Endothelial cell of umbilical vein (primary cell): ENCODE data around the gene CCL27. TPM values are rescaled to one million over a fixed set of nuclear protein-coding genes. Genes with fewer than 3 reads are reported as not detected.

Experiments used
- BruUV-seq: library from RNA; stranded (reverse); fragments of 400-500 nt; replicated peaks from 2 replicates; lab custom pipeline; 2021; lab: Mats Ljungman, UMichigan
- CTCF ChIA-PET: fragments of 300-600, 350-600 bp; sonication (Branson Sonifier 250); formaldehyde crosslinking; loops from one replicate; lab custom pipeline; 2021; ENCODE audit warnings: antibody characterized with exemption, inconsistent platforms; lab: Charles Lee
- POLR2A ChIA-PET: fragments of 300-600, 350-600 bp; sonication (Branson Sonifier 250); formaldehyde crosslinking; loops from one replicate; lab custom pipeline; 2021; ENCODE audit warnings: antibody characterized with exemption, inconsistent platforms; lab: Charles Lee
- DNase-seq: peaks from one replicate; pipeline ENCODE4 v3.0.0-alpha.2; 2011; ENCODE audit warnings: low read depth, low spot score
- FAIRE-seq: peaks from 2 replicates; lab custom pipeline; 2011; peaks lifted over from hg19 to GRCh38; lab: Jason Lieb, UNC
- H2AFZ ChIP-seq: 2 replicates; pipeline ENCODE4 v1.6.0; 2012; ENCODE audit warnings: low read depth, low read length, control low read depth, inconsistent platforms
- H3K27ac ChIP-seq: 2 replicates; pipeline ENCODE4 v1.5.1; 2011; ENCODE audit warnings: low read depth, mild to moderate bottlenecking, control low read depth, low read length, moderate library complexity; ENCODE audit not compliant: insufficient read depth
- H3K27me3 ChIP-seq, 2 experiments: 2 replicates each; pipeline versions ENCODE4 v1.6.0 to v1.6.1; 2011; ENCODE audit warnings: low read length in 2 of 2, mixed read lengths in 1 of 2; ENCODE audit not compliant: control insufficient read depth in 2 of 2, insufficient read depth in 2 of 2
- H3K36me3 ChIP-seq, 2 experiments: 2 replicates in 1 of 2; 3 replicates in 1 of 2; pipeline ENCODE4 v1.5.1; 2011; ENCODE audit warnings: low read length in 2 of 2, mild to moderate bottlenecking in 1 of 2, moderate library complexity in 1 of 2; ENCODE audit not compliant: control insufficient read depth in 2 of 2, insufficient read depth in 2 of 2; ENCODE audit errors: extremely low read depth in 1 of 2
- H3K4me1 ChIP-seq: 3 replicates; pipeline ENCODE4 v1.5.1; 2011; ENCODE audit warnings: mild to moderate bottlenecking, low read length; ENCODE audit not compliant: control insufficient read depth, insufficient read depth; ENCODE audit errors: extremely low read depth
- H3K4me2 ChIP-seq: 2 replicates; pipeline ENCODE4 v1.6.1; 2011; ENCODE audit warnings: low read length, control low read depth, mixed read lengths; ENCODE audit not compliant: insufficient read depth
- H3K4me3 ChIP-seq, 3 experiments: fragments of 200-600 bp in 1 of 3; sonication (generic), shearing (Covaris generic) in 1 of 3; replicated peaks in 1 of 3; 2 replicates each; pipeline ENCODE4 v1.5.1; 2011 to 2016; ENCODE audit warnings: control low read depth in 3 of 3, low read length in 3 of 3, mild to moderate bottlenecking in 2 of 3, inconsistent platforms in 1 of 3, low read depth in 1 of 3, moderate library complexity in 1 of 3; ENCODE audit not compliant: insufficient read depth in 1 of 3
- H3K79me2 ChIP-seq: 2 replicates; pipeline ENCODE4 v1.6.0; 2012; ENCODE audit warnings: low read length, inconsistent platforms; ENCODE audit not compliant: control insufficient read depth, insufficient read depth
- H3K9ac ChIP-seq: replicated peaks from 2 replicates; pipeline ENCODE3; 2011; ENCODE audit warnings: low read length, control low read depth; ENCODE audit not compliant: insufficient read depth; ENCODE audit errors: extremely low read depth
- H3K9me1 ChIP-seq: replicated peaks from 3 replicates; pipeline ENCODE4 v1.6.0; 2011; ENCODE audit warnings: mild to moderate bottlenecking, low read length; ENCODE audit not compliant: control insufficient read depth, insufficient read depth; ENCODE audit errors: extremely low read depth
- H3K9me3 ChIP-seq: replicated peaks from 2 replicates; pipeline ENCODE4 v1.5.1; 2012; ENCODE audit warnings: low read length, inconsistent platforms; ENCODE audit not compliant: control insufficient read depth, insufficient read depth
- H4K20me1 ChIP-seq: replicated peaks from 2 replicates; pipeline ENCODE3; 2011; ENCODE audit warnings: mild to moderate bottlenecking, low read length; ENCODE audit not compliant: control insufficient read depth, insufficient read depth; ENCODE audit errors: extremely low read depth
- CTCF ChIP-seq, 2 donors: IDR thresholded peaks; 1 replicate in 1 of 2; 2 replicates in 1 of 2; pipeline ENCODE4 v1.5.1; 2011; ENCODE audit warnings: low read length in 2 of 2, mild to moderate bottlenecking in 2 of 2, moderate library complexity in 2 of 2, control low read depth in 1 of 2, inconsistent platforms in 1 of 2, low read depth in 1 of 2; ENCODE audit not compliant: insufficient read depth in 1 of 2; ENCODE audit errors: extremely low read depth in 1 of 2
- EZH2 ChIP-seq: IDR thresholded peaks from 2 replicates; pipeline ENCODE4 v1.6.1; 2012; ENCODE audit warnings: borderline replicate concordance, low read depth, mild to moderate bottlenecking, moderate library complexity, low read length, inconsistent platforms; ENCODE audit not compliant: severe bottlenecking
- FOS ChIP-seq: IDR thresholded peaks from 2 replicates; pipeline ENCODE4 v1.6.1; 2011; ENCODE audit warnings: mild to moderate bottlenecking, low read length, moderate library complexity, borderline replicate concordance; ENCODE audit not compliant: insufficient read depth
- GATA2 ChIP-seq: IDR thresholded peaks from 2 replicates; pipeline ENCODE4 v1.7.0; 2011; ENCODE audit warnings: low read depth, mild to moderate bottlenecking, moderate library complexity, mixed read lengths, low read length; ENCODE audit not compliant: insufficient read length, insufficient read depth
- JUN ChIP-seq: IDR thresholded peaks from 2 replicates; pipeline ENCODE4 v1.6.1; 2011; ENCODE audit warnings: borderline replicate concordance, low read depth; ENCODE audit not compliant: insufficient read length, insufficient read depth
- MAX ChIP-seq: IDR thresholded peaks from 2 replicates; pipeline ENCODE4 v1.6.1; 2011; ENCODE audit not compliant: insufficient read depth, insufficient read length
- MYC ChIP-seq: IDR thresholded peaks from one replicate; pipeline ENCODE4 v1.6.1; 2011; ENCODE audit warnings: mild to moderate bottlenecking, low read depth, low read length
- POLR2A ChIP-seq: IDR thresholded peaks from 2 replicates; pipeline ENCODE4 v1.6.1; 2012; ENCODE audit warnings: low read depth, mild to moderate bottlenecking, control low read depth, low read length
- POLR2AphosphoS5 ChIP-seq: IDR thresholded peaks from 2 replicates; pipeline ENCODE4 v1.6.1; 2012; ENCODE audit warnings: low read depth, mild to moderate bottlenecking, control low read depth, low read length, moderate library complexity; ENCODE audit not compliant: insufficient read depth
- dilution Hi-C: fragments of 300-500 bp; cut with MboI; formaldehyde crosslinking; loops from one replicate; pipeline ENCODE4 v1.15.0; 2019; ENCODE audit warnings: low sequenced_read_pairs; ENCODE audit not compliant: extremely low pct_ligation_motif_present
- intact Hi-C: fragments of 100-400 bp; cut with micrococcal nuclease; formaldehyde crosslinking; loops from one replicate; pipeline ENCODE4 v1.10.0; 2022
- polyA plus RNA-seq, 4 experiments: library from polyadenylated mRNA; depleted of rRNA in 3 of 4; stranded (reverse) in 3 of 4; unstranded in 1 of 4; fragments of >200 nt; gene quantifications; 2 replicates each; pipeline versions ENCODE4 v1.2.1 to v1.2.3, GENCODE V29; 2011 to 2012; ENCODE audit warnings: missing spikeins in 1 of 4
- total RNA-seq: library from RNA; stranded (reverse); gene quantifications from 2 replicates; pipeline ENCODE4 v1.2.3, GENCODE V29; 2021

CCL27 gene
- total and polyA plus RNA-seq, 2 donors (not counting 3 experiments of a cell fraction or from before 2014, with no cell fraction given), result not detected

GRCh38 chr9:34665381-34666250 lies 3.2 kb upstream of the CCL27 start:
- H3K4me3 ChIP-seq, result peak overlapping the region; percentile 49 to 69 (median 64)
- CTCF ChIA-PET, result interaction anchor here (0.7 to 2.3 kb wide), 13 partner anchors 9 to 234 kb away, joined by 3 to 15 read pairs (median 6); partner anchors contain the start of genes GALT, IL11RA, RPP25L and SIGMAR1
- FAIRE-seq, result peak; percentile 94
- POLR2A ChIA-PET, result interaction anchor here (0.5 to 1.2 kb wide), 3 partner anchors 18 to 387 kb away, joined by 3 to 7 read pairs (median 3); partner anchors contain the start of genes GALT and SIGMAR1
- H3K36me3 ChIP-seq, result no peaks in the 10 kb centered on the region
- peak overlapping the region; percentile 78 for H3K27ac ChIP-seq
- H3K9me3 ChIP-seq, result no peaks in the 10 kb centered on the region
- peaks cover 5% of the 10 kb centered on the region for H3K4me1 ChIP-seq
- BruUV-seq, result TSS peak; percentile 70
- TF ChIP-seq POLR2AphosphoS5 (peak; percentile 32), JUN (no peak), MYC (no peak), FOS (no peak), CTCF (IDR thresholded peaks at IDR 0.05; ENCODE audit: extremely low read depth in 1 of 2, insufficient read depth in 1 of 2, low read depth in 1 of 2, low read length in 2 of 2) (no peak), MAX (no peak), POLR2A (peak; percentile 71), EZH2 (no peak), GATA2 (no peak)
- intact Hi-C loops, result loop anchor here (1.0 to 2.0 kb wide), 4 partner anchors 10 to 53 kb away; partner anchors contain the start of genes IL11RA, RPP25L and SIGMAR1
- H3K79me2 ChIP-seq, result no peaks in the 10 kb centered on the region
- dilution Hi-C loops, result no loop called here
- peak overlapping the region; percentile 74 for H3K4me2 ChIP-seq
- H3K9ac ChIP-seq, result peak overlapping the region; percentile 76
- no peaks in the 10 kb centered on the region for H3K27me3 ChIP-seq
- peak overlapping the region; percentile 91 for H2AFZ ChIP-seq
- no peaks in the 10 kb centered on the region for H3K9me1 ChIP-seq
- peak; percentile 79 for DNase-seq
- no peaks in the 10 kb centered on the region for H4K20me1 ChIP-seq
